Measurements from ENCODE around the gene B3GLCT. TPM values are rescaled to one million over a fixed set of nuclear protein-coding genes. Genes with fewer than 3 reads are reported as not detected.

Gene B3GLCT
- total RNA-seq, 1 experiment from 2014 or later = 1.7 TPM

DNA sequence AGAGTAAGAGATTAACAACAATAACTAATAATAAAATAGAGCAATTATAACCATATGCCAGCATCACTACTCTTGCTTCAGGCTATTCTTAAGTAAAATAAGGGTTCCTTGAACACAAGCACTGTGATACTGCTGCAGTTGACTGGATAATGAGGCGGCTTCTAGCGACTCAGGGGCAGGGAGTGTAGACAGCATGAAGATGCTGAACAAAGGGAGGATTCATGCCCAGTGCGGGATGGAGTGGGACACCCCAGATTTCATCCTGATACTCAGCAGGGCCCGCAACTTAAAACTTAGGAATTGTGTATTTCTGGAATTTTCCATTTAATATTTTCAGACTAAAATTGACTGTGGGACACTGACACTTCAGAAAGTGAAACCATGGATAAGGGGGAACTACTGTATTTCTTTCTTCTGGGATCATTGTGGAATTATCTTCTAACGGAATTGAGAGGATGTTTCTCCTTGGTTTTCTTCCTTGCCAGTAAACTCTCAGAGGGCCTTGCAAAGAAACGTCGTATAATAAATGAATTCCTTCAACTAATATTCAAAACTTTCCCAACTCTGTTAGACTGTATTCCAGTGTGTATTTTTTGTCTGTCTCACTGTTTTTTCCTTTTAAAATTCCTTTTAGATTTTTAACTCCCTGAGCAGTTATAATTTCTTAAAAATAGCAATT, 127.5 kb downstream of the B3GLCT start:
- Mint-ChIP-seq H3K9me3 (ENCODE audit: unreplicated experiment) (no peaks in the 10 kb centered on the region), H3K4me3 (ENCODE audit: unreplicated experiment) (no peak overlapping the region), H3K27me3 (ENCODE audit: insufficient read depth, unreplicated experiment) (no peaks in the 10 kb centered on the region), H3K4me1 (ENCODE audit: insufficient read depth, unreplicated experiment) (no peaks in the 10 kb centered on the region), H3K27ac (ENCODE audit: low read depth, unreplicated experiment) (no peak overlapping the region), H3K36me3 (ENCODE audit: insufficient read depth, unreplicated experiment) (no peaks in the 10 kb centered on the region)
- ChIA-PET CTCF (no interaction called here), POLR2A (no interaction called here)
- no peak for DNase-seq (ENCODE audit: unreplicated experiment)
- TF ChIP-seq, protein P1, sequence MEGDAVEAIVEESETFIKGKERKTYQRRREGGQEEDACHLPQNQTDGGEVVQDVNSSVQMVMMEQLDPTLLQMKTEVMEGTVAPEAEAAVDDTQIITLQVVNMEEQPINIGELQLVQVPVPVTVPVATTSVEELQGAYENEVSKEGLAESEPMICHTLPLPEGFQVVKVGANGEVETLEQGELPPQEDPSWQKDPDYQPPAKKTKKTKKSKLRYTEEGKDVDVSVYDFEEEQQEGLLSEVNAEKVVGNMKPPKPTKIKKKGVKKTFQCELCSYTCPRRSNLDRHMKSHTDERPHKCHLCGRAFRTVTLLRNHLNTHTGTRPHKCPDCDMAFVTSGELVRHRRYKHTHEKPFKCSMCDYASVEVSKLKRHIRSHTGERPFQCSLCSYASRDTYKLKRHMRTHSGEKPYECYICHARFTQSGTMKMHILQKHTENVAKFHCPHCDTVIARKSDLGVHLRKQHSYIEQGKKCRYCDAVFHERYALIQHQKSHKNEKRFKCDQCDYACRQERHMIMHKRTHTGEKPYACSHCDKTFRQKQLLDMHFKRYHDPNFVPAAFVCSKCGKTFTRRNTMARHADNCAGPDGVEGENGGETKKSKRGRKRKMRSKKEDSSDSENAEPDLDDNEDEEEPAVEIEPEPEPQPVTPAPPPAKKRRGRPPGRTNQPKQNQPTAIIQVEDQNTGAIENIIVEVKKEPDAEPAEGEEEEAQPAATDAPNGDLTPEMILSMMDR (IDR thresholded peaks at IDR 0.05; ENCODE audit: unreplicated experiment) = no peak
- intact Hi-C loops (cut with micrococcal nuclease) = no loop called here
- BruUV-seq (replicated peaks) = no TSS peak

DNA sequence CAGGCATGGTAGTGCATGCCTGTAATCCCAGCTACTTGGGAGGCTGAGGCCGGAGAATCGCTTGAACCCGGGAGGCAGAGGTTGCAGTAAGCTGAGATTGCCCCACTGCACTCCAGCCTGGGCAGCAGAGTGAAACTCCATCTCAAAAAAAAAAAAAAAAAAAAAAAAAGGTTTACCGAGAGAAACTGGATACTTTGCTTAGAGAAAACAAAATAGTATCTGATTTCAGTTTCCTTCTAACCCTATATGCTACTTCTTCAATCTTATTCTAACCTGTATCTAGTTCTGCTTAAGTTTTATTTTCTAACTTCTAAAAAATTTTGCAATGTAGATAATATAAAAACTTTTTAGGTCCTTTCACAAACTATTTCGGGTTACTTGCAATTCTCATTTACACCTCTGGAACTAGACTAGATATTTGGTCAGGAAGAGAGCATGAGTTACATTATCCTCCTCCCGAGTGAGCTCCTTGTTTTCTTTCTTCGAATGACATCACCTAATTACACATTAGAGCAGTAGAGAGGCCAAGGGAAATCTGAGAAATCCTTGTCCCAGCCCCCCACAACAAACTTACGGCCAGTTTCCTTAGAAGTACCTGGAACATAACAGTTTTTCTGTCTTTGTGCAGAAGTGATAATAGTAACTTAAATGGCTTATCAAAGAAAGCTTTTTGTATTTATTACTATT, 128.9 kb downstream of the B3GLCT start:
- H3K4me3 Mint-ChIP-seq (ENCODE audit: unreplicated experiment) = no peak overlapping the region
- no peak for DNase-seq (ENCODE audit: unreplicated experiment)
- no peaks in the 10 kb centered on the region for H3K4me1 Mint-ChIP-seq (ENCODE audit: insufficient read depth, unreplicated experiment)
- TF ChIP-seq, protein P1 (IDR thresholded peaks at IDR 0.05; ENCODE audit: unreplicated experiment) = no peak
- ChIA-PET POLR2A (no interaction called here), CTCF (no interaction called here)
- no TSS peak for BruUV-seq (replicated peaks)
- H3K27ac Mint-ChIP-seq (ENCODE audit: low read depth, unreplicated experiment) = no peak overlapping the region
- H3K9me3 Mint-ChIP-seq (ENCODE audit: unreplicated experiment) = no peaks in the 10 kb centered on the region
- no peaks in the 10 kb centered on the region for H3K27me3 Mint-ChIP-seq (ENCODE audit: insufficient read depth, unreplicated experiment)
- H3K36me3 Mint-ChIP-seq (ENCODE audit: insufficient read depth, unreplicated experiment) = no peaks in the 10 kb centered on the region
- intact Hi-C loops (cut with micrococcal nuclease) = no loop called here

DNA sequence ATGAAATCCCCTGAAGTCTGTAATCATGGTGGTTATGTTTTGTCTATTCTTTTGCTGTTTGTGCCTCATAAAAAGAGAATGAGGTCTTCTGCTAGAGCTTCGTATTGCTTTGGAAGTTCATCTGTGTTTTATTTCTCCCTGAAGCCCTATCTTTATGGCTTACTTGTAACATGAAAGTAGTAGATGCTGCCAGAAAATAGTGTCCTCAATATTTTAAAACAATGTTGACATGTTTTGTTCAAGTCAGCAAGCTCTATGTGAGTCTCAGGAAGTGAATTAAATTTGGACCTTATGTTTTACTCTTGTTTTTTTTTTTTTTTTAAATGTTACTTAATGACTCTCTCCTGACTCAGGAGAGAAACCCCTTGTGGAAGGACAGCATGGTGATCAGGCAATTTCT, 130.5 kb downstream of the B3GLCT start:
- Mint-ChIP-seq H3K27ac (ENCODE audit: low read depth, unreplicated experiment) (no peak overlapping the region), H3K4me3 (ENCODE audit: unreplicated experiment) (no peak overlapping the region), H3K36me3 (ENCODE audit: insufficient read depth, unreplicated experiment) (no peaks in the 10 kb centered on the region), H3K4me1 (ENCODE audit: insufficient read depth, unreplicated experiment) (no peaks in the 10 kb centered on the region), H3K9me3 (ENCODE audit: unreplicated experiment) (no peaks in the 10 kb centered on the region), H3K27me3 (ENCODE audit: insufficient read depth, unreplicated experiment) (no peaks in the 10 kb centered on the region)
- DNase-seq (ENCODE audit: unreplicated experiment) = no peak
- intact Hi-C loops (cut with micrococcal nuclease) = no loop called here
- BruUV-seq (replicated peaks) = no TSS peak
- TF ChIP-seq, protein P1 (IDR thresholded peaks at IDR 0.05; ENCODE audit: unreplicated experiment) = no peak
- ChIA-PET CTCF (interaction anchor here (0.7 to 1.1 kb wide), 2 partner anchors 13 to 64 kb away, joined by 3 to 4 read pairs; no protein-coding TSS in a partner anchor), POLR2A (no interaction called here)

DNA sequence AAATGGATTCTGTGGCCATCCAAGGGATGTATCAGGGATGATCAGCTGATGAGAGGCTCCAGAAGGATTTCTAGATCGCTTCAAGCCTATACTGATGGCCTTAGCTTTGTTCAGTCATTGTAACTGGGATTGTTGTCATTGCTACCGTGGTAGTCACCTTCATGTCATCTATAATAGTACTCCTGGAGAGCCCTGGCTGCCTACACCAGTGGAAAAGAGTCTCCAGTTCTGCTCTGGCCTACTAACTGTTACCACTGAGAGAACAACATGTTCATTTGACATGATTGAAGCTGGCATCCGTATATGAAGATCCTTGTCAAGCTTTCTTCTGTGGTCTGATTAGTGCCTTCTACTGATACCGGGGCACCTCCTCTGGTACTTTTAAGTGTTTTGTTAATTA, 131.3 kb downstream of the B3GLCT start:
- TF ChIP-seq, protein P1 (IDR thresholded peaks at IDR 0.05; ENCODE audit: unreplicated experiment) = no peak
- Mint-ChIP-seq H3K9me3 (ENCODE audit: unreplicated experiment) (no peaks in the 10 kb centered on the region), H3K27ac (ENCODE audit: low read depth, unreplicated experiment) (no peak overlapping the region), H3K4me1 (ENCODE audit: insufficient read depth, unreplicated experiment) (no peaks in the 10 kb centered on the region), H3K36me3 (ENCODE audit: insufficient read depth, unreplicated experiment) (no peaks in the 10 kb centered on the region), H3K27me3 (ENCODE audit: insufficient read depth, unreplicated experiment) (no peaks in the 10 kb centered on the region), H3K4me3 (ENCODE audit: unreplicated experiment) (no peak overlapping the region)
- ChIA-PET CTCF (interaction anchor here (0.7 to 1.1 kb wide), 4 partner anchors 12 to 93 kb away, joined by 3 to 4 read pairs (median 3); no protein-coding TSS in a partner anchor), POLR2A (interaction anchor here (1.0 kb wide), 1 partner anchor 86 kb away, joined by 3 read pairs; no protein-coding TSS in a partner anchor)
- no peak for DNase-seq (ENCODE audit: unreplicated experiment)
- intact Hi-C loops (cut with micrococcal nuclease) = no loop called here
- no TSS peak for BruUV-seq (replicated peaks)

All from MCF 10A (cell line).